ENCODE results near the gene ZC3H8.
"Not testable (repeated sequence)": the region's sequence is repeated elsewhere in the genome, so short reads cannot be mapped to it uniquely, and the experiment has no call there.

Gene ZC3H8

DNA sequence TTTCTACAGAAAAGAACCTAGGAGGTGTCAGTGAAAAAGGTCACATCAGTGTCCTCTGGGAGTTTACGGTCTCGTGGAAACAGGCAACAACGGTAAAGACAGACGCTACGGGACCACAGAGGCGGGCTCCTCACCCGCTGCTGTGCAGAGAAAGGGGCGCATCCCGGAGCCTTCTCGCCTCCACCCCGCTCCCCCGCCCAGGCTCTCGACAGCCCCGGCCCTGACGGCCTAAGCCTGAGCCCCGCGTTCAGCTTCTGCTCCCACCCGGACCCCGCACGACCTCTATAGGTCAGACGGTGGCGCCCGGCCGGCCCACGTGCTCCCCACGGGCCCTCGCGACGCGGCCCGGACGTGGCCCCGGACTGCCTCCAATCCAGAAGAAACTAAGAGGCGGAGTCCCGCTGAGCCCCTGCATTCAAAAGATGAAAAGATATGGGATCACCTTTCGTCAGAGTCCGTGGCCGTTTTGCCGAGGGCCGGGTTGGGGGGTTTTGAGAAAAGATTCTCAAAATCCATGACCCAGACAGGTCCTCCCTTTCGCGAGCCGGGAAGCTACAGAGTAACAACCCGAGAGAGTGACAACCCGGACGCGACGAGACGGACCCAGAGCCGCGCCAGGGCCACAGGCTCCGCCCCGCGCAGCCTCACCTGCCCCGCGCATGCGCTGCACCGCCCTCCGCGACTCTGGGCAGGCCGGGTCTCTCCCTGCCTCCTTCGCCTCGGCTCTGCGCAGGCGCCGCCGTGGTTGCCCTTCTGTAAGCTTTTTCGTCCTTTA lies at the start of gene ZC3H8:
ZC3H8 (minus strand) TSS at position 577 of the 775 bp plus-strand sequence; CDS start at position 516, 61 bp downstream.
- peak; percentile 84 for DNase-seq

DNA sequence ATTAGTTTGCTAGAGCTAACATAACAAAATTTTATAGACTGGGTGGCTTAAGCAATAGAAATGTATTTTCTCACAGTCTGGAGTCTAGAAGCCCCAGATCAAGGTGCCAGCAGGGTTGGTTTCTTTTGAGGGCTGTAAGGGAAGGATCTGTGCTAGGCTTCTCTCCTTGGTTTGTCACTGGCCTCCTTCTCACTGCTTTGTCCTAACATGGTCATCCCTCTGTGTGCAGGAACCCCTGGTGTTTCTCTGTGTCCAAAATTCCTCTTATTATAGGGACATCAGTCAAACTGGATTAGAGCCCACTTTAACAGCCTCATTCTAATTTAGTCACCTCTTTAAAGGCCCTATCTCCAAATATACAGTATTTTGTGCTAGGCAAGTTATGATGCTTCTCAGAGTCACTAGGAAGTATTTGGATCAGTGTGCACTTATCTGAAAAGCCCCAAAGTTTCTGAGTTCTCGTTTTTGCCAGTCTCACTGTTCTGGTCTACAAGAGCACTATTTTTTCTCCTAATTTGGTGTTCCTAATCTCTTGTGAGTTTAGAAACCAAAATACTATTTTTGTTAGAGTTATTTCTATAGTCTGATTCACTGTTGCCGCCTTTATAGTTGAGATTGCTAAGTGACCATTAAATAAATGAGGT lies 49.6 kb upstream of the ZC3H8 start:
- DNase-seq = no peak

DNA sequence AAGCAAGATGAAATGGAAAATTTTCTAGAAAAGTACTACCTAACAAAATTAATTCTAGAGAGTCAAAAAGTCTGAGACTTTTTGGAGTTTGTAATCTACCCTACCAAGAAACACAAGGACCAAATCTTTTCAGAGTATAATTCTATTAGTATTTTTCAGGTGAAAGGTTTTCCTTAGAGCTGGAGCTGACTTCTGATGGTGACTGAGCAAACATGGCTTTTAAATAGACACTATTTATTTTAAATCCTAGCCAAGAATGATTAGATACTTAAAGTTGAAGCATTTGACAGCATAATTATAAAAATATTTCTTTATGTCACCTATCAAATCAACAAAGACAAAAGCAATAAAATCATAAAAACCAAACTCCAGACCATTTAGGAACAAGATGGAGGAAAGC lies 47.1 kb upstream of the ZC3H8 start:
- no peak for DNase-seq

DNA sequence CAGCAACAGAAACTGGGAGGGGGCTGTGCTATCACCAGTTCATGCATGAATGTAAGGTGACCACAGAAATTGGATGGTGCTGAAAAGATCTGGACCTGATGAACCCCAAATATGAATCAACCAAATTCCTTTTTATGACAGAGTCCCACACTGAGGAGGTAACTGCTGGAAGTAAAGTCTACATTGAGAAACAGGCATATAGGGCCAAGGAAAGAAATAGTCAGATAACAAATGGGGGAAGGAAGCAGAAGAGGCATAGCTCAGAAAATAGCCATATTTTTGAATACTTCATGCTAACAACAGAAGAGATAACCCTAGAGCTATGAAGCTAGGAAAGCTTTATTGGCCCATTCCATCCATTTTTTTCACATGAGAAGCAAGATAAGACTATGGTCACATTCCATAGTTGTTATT lies 46.3 kb upstream of the ZC3H8 start:
- no peak for DNase-seq

DNA sequence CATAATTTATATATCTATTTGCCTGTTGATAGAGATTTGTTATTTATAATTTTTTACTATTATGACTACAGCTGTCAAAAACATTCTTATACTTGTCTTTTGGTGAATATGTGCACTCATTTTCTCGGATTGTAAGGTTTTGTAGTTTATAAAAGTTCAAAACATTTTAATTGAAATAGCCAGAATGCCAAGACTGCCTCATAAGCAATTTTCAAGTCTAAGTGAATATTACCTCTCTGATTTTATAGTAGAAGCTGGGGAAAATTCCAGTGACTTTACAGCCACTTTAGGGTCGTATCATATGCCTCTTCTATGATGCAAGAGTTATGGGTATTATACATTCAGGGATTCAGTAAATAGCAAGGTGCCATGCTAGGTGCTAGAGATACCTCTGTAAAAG lies 41.6 kb upstream of the ZC3H8 start:
- DNase-seq = no peak

DNA sequence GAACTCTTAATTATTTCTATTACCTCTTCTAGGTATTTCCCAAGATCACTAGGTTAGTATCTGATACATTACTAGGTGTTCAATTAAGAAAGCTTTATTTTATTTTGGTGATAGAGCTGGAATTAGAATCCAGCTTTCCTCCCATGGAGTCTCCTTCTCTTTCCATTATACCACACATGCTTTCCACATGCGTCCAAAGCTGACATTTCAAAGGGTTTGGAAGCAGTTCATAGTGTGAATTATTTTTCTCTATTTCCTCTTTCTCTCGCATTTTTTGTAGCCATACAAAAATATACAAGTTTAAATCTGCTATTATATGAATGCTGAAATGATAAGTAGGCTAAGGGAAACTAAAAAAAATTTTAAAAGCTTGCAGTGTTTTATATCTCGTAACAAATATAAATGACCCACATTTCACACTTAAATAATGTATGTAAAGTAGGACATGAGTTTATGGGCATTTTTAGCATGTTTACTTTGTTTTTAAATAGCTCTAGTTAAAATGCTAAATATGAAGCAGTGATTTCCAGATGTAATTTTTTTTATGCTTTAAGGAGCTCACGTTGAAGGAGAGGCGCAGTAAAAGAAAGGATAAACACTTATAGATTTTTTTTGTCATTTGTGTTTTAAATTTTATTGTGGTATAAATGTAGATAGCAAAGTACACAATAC lies 40.7 kb upstream of the ZC3H8 start:
- no peak for DNase-seq

DNA sequence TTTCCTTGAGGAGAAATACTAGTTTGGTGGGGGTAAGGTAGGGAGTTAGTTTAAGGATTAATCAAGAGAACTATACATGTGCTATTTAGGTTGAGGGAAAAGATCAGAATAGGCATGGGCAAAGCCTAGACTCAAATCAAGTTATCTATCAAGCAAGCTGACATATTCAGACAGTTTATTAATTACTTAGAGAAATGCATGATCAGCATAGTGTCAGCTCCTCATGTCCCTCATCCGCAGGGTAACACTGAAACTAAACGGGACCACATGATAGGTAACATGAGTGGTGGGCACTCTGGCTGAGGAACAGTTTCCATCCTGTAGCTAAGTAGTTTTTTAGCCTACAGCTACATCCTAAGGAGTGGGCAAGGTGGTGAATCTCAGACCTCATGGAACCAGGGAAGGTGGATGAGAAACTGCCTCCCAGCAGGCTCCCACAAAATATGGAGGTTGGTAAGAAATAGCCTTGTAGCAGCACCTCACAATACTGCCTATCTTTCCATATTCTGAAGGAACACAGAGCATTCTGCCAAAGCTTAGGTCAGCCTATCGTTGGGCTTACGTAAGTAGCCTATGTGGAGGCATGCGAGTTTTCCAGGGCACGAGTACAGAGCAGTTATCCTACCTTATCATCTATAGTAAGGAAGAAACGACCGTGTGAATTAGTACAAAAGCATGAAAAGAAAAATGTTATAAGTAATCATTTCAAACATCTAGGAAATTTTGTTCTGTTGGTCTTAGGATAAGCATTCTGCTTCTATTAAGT lies 39.0 kb upstream of the ZC3H8 start:
- no peak for DNase-seq

DNA sequence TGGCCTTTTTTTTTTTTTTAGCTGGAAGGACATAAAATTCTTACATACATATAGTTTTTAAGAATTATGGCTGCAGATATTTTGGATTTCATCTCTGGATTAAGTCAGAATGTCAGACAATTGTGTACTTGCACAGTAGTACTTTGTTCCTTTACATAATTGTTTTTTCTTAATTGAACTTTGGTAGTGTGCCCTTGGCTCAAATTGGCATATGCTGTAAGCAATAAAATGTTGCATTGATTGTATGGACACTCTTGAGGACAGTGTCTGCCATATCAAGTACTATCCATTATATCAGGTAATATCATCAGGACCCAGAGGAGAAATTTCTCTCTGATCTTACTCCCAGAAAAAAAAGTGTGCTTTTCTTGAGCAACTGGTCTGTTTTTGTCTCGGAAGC lies 35.8 kb upstream of the ZC3H8 start:
- DNase-seq = no peak

DNA sequence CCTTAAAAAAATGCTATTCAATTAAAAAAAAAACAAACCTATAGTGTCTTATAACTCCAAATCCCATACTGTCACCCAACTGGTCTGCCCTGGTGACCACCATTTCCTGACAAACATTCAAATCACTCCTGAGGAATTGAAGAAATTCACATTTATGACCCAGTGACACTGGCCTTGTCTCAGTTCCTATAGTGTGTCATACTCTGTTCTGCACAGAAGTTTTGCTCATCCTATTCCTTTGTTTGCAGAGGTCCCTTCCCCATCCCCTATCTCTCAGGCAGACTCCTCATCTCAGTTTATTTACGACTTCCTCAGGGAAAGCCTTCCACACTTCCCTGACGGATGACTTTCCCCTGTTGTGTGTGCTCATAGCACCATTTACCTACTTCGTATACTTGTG lies 35.2 kb upstream of the ZC3H8 start:
- DNase-seq = no peak

DNA sequence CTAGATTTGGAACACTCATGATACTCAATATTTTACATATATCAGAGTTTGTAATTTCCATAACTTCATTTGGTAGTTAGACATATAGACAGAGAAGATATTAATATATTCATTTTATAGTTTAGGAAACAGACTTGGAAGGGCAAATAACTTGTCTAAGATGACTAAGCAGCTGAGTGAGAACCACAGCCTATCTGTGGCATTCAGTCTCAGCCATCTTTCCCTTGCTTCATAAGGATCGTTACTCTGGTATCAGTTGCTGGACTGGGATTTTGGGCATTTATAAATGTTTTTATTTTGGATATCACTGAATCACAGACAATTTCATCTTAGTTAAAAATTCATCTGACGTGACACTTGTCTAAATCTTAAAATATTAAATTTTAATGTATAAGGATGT lies 28.7 kb upstream of the ZC3H8 start:
- DNase-seq = not testable (repeated sequence)

DNA sequence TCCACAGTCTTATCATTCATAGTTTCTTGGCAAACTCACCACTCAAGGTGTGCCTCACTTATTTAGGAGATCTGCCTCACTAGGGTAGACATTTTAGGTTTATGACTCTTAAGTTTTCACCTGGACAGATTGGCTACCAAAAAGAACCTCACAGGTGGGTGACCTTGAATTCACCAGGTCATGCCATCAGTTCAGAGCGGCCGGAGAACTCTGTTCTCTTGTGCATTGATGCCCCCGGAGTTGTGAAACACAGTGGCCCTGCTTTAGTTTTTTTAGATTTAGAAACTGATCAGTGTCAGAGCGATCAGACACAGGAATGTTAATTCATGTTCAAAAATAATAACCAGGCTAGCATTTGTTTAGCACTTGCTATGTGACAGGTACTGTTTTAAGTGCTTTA lies 27.2 kb upstream of the ZC3H8 start:
- DNase-seq = not testable (repeated sequence)

DNA sequence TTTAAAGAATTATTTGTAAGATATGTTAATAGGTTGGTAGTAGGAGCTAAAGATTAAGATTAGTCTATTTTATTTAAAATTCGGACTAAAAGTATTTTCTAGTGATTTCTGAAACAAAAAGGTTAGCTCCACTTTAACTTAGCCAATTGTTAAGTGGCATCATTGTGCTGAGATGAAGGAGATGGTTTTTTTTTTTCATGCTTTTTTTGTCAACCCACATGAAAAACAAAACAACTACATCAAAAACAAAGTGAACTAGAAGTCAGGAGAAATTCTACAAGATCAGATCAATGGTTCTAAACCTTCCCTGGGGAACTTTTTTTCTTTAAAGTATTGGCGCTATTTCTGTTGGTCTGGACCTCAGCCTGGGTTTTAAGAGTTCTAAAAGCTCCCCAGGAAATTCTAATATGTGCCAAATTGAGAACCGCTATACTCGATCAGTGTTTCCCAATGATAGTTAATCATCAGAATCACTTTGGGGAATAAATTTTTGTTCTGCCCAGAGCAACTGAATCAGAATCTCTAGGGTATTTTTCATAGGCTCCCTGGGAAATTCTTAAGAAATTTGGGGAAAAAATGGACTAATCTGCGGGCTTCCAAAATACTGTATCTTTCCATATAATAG lies 22.9 kb upstream of the ZC3H8 start:
- DNase-seq = no peak

DNA sequence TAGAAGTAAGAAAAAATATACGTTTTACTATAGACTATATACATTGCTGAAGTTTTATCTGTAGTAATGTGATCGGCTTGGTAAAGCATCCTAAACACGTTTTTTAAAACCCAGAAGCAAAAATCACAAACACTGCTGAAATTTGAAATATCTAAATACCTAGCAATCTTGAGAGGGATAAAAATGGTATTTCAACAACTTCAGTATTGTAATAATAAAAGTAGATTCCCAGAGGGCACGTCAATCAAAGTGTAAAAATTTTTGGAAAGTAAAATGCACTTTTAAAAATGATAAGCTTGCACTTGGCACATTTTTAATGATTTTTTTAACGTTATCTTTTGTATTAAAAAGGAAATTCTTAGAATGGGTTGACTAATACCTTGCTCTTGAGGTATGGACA lies 22.1 kb upstream of the ZC3H8 start:
- no peak for DNase-seq

DNA sequence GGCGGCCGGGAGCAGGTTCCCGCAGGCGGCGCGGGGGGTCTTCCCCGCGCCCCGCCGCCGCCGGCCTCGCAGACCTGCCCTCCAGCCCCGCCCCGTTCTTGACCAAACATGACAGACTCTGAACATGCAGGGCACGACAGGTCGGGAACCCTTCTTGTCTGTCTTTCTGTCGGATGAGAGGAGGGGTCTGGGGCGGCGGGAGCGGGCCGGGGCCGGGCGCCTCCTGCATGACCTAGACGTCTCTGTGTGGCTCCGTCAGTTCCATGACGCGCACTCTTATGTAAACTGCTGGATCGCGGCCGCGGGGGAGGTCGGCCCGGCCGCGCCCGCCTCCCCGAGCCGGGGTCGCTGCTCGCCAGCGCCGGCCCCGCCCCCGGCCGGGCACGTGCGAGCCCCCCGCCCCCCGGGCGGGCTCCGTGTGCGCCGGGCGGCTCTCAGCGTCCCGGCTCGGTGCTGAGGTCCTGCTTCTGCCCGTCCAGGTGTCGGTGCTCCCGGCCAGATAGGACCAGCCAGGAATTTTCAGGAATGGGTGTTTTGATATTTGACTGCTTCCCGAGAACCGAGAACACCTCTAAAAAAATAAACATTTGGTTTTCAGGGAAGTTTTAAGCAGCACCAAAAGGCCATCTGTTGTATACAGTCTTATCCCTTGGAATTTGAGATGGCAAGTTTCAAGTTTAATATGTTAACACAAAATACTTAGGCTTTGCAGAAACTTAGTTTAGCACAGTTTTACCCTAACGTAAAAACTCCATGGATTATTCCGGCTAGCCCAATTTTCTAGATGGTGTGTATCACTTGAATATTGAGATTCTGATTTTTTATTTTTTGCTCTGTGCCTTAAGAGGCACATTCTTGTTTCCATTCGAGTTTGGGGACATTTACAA lies 21.3 kb upstream of the ZC3H8 start:
- DNase-seq = peak; percentile 74

DNA sequence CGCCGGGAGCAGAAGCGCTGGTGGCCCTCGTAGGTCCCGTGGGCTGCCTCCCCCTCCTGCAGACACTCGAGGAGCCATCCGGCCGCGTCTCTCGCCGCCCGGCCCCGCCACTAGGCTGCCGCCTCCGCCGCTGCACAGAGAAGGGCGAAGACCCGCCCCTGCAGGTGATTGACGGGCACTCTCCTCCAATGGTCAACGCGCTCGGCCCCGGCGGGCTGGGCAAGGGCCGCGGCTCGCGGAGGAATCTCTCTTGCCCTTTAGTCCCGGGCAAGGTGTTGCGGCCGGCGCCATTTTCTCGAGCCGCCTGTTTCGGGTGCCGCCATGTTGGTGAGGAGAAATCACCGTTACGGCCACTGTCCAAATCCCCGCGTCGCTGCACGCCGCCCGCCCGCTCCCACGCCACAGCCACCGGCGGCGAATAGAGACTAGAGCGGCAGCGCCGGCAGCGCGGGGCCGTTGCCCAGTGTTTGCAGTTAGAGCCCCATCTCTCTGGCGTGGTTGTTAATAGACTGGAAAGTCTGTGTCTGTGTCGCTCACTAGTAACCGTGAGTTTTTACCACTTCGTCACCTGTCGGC lies 20.6 kb upstream of the ZC3H8 start, which contains the start of gene ZC3H6:
ZC3H6 (plus strand) TSS at position 287 of the 576 bp plus-strand sequence. CDS start 398 bp downstream, outside the sequence.
- DNase-seq = peak; percentile 94

DNA sequence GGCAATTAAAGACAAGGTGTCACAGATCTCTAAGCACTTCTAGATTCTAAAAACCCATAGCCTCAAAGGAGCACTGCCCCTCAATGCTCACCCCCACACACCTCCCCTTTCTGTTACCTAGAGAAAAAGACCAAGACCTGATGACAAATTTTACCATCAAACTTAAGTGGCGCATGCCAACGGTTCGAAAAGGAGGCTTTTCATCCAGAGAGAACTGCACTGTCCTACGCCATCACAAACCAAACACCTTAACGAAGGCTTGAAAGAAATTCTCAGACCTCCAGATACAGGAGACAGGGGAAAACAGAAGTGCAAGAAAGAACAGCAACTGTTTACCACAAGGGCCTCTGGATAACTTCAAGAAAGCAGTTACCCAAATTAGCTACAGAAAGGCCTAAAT lies 18.5 kb upstream of the ZC3H8 start:
- DNase-seq = no peak

DNA sequence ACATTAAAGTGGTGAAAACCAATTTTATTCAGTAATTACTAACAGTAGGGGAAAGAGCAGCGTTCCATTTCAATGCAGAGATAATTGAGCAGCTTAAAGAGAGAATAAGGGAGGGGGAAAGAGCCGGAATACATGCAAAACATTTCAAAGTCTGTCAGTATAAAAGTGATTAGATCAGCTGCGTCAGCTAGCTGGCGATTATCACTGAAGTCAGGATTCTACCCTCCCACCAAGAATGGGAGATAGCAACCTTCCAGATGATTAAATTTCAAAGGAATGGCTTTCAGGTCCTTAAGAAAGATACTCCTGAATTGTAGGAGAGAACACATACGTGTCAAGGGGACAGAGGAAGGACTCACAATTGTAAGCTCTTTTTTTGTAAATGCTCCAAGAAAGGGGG lies 17.8 kb upstream of the ZC3H8 start:
- no peak for DNase-seq

DNA sequence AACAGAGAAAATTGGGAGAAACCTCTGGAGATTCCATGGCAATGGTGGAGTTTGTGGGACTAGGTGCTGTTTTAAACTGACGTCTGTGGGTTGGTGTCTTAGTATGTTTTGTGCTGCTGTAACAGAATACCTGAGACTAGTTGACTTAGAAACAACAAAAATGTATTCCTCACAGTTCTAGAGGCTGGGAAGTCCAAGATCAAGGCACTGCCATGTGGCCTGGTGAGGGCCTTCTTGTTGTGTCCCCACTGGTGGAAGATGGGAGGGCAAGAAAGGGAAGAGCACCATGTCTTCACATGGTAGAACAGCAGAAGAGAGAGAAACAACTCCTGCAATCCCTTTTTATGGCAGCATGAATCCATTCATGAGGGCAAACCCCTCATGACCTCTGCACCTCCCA lies 13.7 kb upstream of the ZC3H8 start:
- no peak for DNase-seq

DNA sequence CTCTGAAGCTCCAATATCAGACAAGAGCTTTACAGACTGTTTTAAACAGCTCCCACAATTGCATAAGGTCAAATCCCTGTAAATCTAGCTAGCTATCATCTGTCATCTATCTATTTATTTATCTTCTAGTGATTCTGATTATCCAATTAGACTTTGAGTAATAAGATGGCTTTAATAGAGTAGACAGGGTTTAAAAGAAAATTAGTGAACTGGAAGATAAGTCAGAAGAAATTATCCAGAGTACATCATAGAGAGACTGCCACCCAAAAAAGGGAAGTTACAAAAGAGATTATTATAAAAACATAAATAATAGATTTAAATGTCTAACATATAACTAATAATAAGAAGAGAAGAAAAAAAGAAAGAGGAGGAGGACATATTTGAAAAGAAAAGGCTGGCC lies 8.0 kb upstream of the ZC3H8 start:
- DNase-seq = no peak

DNA sequence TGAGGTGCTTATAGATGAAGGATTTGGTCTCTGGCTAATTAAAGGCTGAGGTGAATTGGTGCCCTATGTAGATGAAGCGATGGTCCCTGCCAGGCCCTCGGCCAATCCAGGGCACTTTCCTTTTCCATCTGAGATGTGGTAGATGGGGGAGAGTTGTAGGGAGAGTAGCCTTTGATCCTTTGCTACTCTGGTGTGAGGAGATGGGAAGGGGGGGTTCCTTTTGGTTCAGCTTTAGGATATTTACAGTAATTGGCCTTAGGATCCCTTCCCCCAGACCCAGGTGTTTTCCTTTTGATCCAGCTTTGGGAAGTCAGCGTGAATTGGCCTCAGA lies 5.4 kb upstream of the ZC3H8 start:
- DNase-seq = no peak

DNA sequence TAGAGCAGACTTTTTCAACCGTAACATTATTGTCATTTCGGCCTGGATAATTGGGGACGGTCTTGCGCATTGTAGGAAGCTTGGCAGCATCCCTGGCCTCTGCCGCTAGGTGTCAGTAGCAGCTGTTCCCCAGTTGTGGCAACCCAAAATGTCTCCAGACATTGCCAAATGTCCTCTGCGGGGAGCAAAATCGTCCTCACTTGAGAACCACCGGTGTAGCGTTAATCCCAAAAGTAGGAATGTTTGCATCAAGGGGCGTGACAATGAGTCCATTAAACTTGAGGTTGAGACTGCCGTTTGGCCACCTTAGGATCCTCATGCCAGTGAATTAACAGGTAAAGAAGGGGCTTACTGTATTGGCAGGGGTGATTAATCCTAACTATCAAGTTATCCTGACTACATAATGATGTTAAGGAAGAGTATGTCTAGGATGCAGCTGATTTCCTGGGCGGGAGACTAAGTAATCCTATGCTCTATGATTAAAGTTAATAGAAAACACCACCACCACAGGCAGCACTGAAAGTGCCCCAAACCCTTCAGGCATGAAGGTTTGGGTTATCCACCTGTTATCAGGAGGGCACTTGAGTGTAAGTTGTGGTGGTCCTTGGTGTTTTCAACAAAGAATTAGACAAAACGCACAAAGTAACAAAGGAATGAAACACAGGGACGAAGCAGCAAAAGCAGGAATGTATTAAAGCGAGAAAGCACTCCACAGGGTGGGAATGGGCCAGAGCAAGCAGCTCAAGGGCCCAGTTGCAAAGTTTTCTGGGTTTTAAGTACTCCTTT lies 4.9 kb upstream of the ZC3H8 start:
- no peak for DNase-seq

Data from NCI-H1105 treated with DMSO at 0.1 percent for 48 hours (cell line).